ENCODE data around the gene SAXO2.
"Not testable (repeated sequence)": the region's sequence is repeated elsewhere in the genome, so short reads cannot be mapped to it uniquely, and the experiment has no call there.

GRCh38 chr15:82268454-82268853 lies 5.8 kb downstream of the SAXO2 start:
- TF ChIP-seq CTCF (IDR thresholded peaks at IDR 0.05); POLR2A (IDR thresholded peaks at IDR 0.05); EP300 (IDR thresholded peaks at IDR 0.05; ENCODE audit: low read depth): not testable (repeated sequence)

All from transverse colon (tissue), 3 donors.